ENCODE data around the gene RAF1.

- TF ChIP-seq, protein P1, sequence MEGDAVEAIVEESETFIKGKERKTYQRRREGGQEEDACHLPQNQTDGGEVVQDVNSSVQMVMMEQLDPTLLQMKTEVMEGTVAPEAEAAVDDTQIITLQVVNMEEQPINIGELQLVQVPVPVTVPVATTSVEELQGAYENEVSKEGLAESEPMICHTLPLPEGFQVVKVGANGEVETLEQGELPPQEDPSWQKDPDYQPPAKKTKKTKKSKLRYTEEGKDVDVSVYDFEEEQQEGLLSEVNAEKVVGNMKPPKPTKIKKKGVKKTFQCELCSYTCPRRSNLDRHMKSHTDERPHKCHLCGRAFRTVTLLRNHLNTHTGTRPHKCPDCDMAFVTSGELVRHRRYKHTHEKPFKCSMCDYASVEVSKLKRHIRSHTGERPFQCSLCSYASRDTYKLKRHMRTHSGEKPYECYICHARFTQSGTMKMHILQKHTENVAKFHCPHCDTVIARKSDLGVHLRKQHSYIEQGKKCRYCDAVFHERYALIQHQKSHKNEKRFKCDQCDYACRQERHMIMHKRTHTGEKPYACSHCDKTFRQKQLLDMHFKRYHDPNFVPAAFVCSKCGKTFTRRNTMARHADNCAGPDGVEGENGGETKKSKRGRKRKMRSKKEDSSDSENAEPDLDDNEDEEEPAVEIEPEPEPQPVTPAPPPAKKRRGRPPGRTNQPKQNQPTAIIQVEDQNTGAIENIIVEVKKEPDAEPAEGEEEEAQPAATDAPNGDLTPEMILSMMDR (IDR thresholded peaks at IDR 0.05 in 8 of 11, conservative IDR thresholded peaks at IDR 0.05 in 3 of 11), result no peak
- no peak for TF ChIP-seq POLR2AphosphoS5 (IDR thresholded peaks at IDR 0.05)
These were observed 25.8 kb downstream of the RAF1 start for GRCh38 chr3:12638105-12638504.

Measured in spleen (tissue), 7 donors.